Liver (tissue), 9 donors: ENCODE data around the gene NOSIP. TPM values are rescaled to one million over a fixed set of nuclear protein-coding genes. Genes with fewer than 3 reads are reported as not detected.

Experiments used
- DNase-seq: peaks from one replicate; pipeline ENCODE4 v3.0.0-alpha.2; 2017; ENCODE audit warnings: low spot score
- H3K27ac ChIP-seq, 2 donors: one replicate each; pipeline ENCODE4 v1.7.0; 2013; ENCODE audit warnings: inconsistent platforms in 2 of 2, low read length in 2 of 2, control low read depth in 1 of 2, low read depth in 1 of 2, mild to moderate bottlenecking in 1 of 2
- H3K27me3 ChIP-seq, 4 donors: one replicate each; pipeline versions ENCODE4 v1.6.1 to v1.7.0; 2013; ENCODE audit warnings: low read length in 3 of 4, inconsistent platforms in 1 of 4, mild to moderate bottlenecking in 1 of 4, moderate library complexity in 1 of 4; ENCODE audit not compliant: control insufficient read depth in 4 of 4, insufficient read depth in 4 of 4
- H3K36me3 ChIP-seq, 4 donors: one replicate each; pipeline versions ENCODE4 v1.6.1 to v1.7.0; 2013; ENCODE audit warnings: low read length in 3 of 4, mild to moderate bottlenecking in 3 of 4, low read depth in 1 of 4, moderate library complexity in 1 of 4; ENCODE audit not compliant: control insufficient read depth in 4 of 4, insufficient read depth in 3 of 4
- H3K4me1 ChIP-seq, 4 donors: one replicate each; pipeline versions ENCODE4 v1.6.1 to v1.7.0; 2013; ENCODE audit warnings: low read length in 3 of 4, mild to moderate bottlenecking in 3 of 4, moderate library complexity in 1 of 4; ENCODE audit not compliant: control insufficient read depth in 4 of 4, insufficient read depth in 4 of 4
- H3K4me3 ChIP-seq, 3 donors: one replicate each; pipeline versions ENCODE4 v1.6.1 to v1.7.0; 2013; ENCODE audit warnings: low read length in 3 of 3, control low read depth in 1 of 3, low read depth in 1 of 3, mild to moderate bottlenecking in 1 of 3
- H3K9ac ChIP-seq, 2 donors: one replicate each; pipeline ENCODE4 v1.7.0; 2013; ENCODE audit warnings: low read length in 2 of 2, mild to moderate bottlenecking in 2 of 2, moderate library complexity in 2 of 2, control low read depth in 1 of 2, low read depth in 1 of 2
- H3K9me3 ChIP-seq, 4 donors: one replicate each; pipeline versions ENCODE4 v1.6.1 to v1.7.0; 2013; ENCODE audit warnings: low read length in 3 of 4; ENCODE audit not compliant: control insufficient read depth in 4 of 4
- FOXA2 ChIP-seq: IDR thresholded peaks from 2 replicates; pipeline ENCODE4 v1.6.1; 2016; ENCODE audit warnings: antibody characterized with exemption
- GABPA ChIP-seq, 2 donors: IDR thresholded peaks in 1 of 2; conservative IDR thresholded peaks in 1 of 2; 2 replicates each; pipeline ENCODE4 v1.6.1; 2016; ENCODE audit warnings: antibody characterized with exemption in 2 of 2, mild to moderate bottlenecking in 1 of 2, moderate library complexity in 1 of 2
- HNF4A ChIP-seq, 2 donors: conservative IDR thresholded peaks; 2 replicates each; pipeline ENCODE4 v1.6.1; 2016; ENCODE audit warnings: antibody characterized with exemption in 2 of 2, mild to moderate bottlenecking in 2 of 2
- HNF4G ChIP-seq: IDR thresholded peaks from 2 replicates; pipeline ENCODE4 v1.6.1; 2016; ENCODE audit warnings: antibody characterized with exemption
- WGBS: extraction: QIAGEN DNeasy Blood & Tissue Kit; methylation state at CpG from one replicate; pipeline ENCODE4 v1.1.7; 2013; 5-methylcytosine and 5-hydroxymethylcytosine counted together
- polyA plus RNA-seq, 2 donors: library from polyadenylated mRNA; stranded (reverse) in 1 of 2; unstranded in 1 of 2; fragments of 200-250 nt in 1 of 2; fragments of >200 nt in 1 of 2; fragmentation: Nextera tagmentation in 1 of 2; extraction: Ambion mirVana in 1 of 2; gene quantifications; one replicate each; pipeline versions ENCODE4 v1.2.1 to v1.2.3, GENCODE V29; 2013 to 2015
- total RNA-seq, 2 donors: library from RNA; depleted of rRNA; stranded (reverse); fragments of >200 nt; gene quantifications; one replicate each; pipeline ENCODE4 v1.2.3, GENCODE V29; 2014
- TF ChIP-seq, protein P1 (sequence below): IDR thresholded peaks from 2 replicates; pipeline ENCODE4 v1.6.1; 2016; ENCODE audit warnings: antibody characterized with exemption, mild to moderate bottlenecking
- TF ChIP-seq, protein P2 (sequence below): IDR thresholded peaks from 2 replicates; pipeline ENCODE4 v1.6.1; 2016; ENCODE audit warnings: antibody characterized with exemption
- TF ChIP-seq, protein P3 (sequence below): IDR thresholded peaks from 2 replicates; pipeline ENCODE4 v1.6.1; 2016; ENCODE audit warnings: antibody characterized with exemption
- TF ChIP-seq, protein P4 (sequence below): IDR thresholded peaks from 2 replicates; pipeline ENCODE4 v1.6.1; 2016; ENCODE audit warnings: antibody characterized with exemption
- donor health status: healthy.
- donor health status: healthy.
- donor health status: healthy.
- donor health status: healthy.
- donor health status: healthy.

The NOSIP gene
- total and polyA plus RNA-seq, 4 donors: 19.3 to 45.2 (median 30.5) TPM

- TF ChIP-seq, protein P1, sequence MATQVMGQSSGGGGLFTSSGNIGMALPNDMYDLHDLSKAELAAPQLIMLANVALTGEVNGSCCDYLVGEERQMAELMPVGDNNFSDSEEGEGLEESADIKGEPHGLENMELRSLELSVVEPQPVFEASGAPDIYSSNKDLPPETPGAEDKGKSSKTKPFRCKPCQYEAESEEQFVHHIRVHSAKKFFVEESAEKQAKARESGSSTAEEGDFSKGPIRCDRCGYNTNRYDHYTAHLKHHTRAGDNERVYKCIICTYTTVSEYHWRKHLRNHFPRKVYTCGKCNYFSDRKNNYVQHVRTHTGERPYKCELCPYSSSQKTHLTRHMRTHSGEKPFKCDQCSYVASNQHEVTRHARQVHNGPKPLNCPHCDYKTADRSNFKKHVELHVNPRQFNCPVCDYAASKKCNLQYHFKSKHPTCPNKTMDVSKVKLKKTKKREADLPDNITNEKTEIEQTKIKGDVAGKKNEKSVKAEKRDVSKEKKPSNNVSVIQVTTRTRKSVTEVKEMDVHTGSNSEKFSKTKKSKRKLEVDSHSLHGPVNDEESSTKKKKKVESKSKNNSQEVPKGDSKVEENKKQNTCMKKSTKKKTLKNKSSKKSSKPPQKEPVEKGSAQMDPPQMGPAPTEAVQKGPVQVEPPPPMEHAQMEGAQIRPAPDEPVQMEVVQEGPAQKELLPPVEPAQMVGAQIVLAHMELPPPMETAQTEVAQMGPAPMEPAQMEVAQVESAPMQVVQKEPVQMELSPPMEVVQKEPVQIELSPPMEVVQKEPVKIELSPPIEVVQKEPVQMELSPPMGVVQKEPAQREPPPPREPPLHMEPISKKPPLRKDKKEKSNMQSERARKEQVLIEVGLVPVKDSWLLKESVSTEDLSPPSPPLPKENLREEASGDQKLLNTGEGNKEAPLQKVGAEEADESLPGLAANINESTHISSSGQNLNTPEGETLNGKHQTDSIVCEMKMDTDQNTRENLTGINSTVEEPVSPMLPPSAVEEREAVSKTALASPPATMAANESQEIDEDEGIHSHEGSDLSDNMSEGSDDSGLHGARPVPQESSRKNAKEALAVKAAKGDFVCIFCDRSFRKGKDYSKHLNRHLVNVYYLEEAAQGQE: no peak
- TF ChIP-seq, protein P2, sequence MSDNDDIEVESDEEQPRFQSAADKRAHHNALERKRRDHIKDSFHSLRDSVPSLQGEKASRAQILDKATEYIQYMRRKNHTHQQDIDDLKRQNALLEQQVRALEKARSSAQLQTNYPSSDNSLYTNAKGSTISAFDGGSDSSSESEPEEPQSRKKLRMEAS: no peak
- TF ChIP-seq, protein P3, sequence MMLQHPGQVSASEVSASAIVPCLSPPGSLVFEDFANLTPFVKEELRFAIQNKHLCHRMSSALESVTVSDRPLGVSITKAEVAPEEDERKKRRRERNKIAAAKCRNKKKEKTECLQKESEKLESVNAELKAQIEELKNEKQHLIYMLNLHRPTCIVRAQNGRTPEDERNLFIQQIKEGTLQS: no peak
Observed at GRCh38 chr19:49594993-49595818, 14.8 kb upstream of the NOSIP start (continued).

DNA sequence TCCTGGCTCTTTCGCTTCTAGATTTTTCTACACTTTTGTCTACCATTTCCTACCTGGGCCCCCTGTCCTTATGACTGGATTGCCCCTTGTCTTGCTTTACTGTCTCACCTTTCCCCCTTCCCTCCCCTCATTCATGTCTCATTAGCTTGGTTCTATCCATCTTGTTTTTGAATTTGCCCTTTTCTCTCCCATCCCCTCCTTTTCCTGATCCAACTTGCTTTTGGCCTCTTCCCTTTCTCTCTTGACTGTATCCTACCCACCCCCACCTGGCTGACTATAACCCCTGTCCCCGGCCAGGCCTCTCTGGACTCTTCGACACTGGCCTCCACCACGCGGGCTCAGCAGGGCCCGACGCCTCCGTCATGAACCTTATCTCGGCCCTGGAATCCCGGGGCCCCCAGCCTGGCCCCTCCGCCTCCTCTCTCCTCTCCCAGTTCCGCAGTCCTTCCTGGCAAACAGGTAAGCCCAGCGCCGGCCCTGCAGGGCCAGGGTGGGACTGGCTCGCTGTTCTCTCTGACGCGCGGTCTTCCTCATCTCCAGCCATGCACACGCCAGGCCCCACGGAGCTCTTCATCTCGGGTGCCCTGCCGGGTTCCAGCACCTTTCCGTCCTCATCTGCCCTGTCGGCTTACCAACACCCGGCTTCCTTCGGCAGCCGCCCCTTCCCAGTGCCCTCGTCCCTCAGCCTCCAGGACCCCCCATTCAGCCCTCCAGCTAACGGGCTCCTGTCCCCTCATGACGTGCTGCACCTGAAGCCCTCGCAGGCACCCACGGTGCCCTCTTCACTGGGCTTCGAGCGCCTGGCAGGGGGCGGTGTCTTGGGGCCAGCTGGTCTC lies 14.0 kb upstream of the NOSIP start:
- H3K27ac ChIP-seq: no peak overlapping the region
- H3K4me1 ChIP-seq: peaks cover 0 to 21% (median 15%) of the 10 kb centered on the region in 4 donors
- H3K4me3 ChIP-seq: no peak overlapping the region
- no peaks in the 10 kb centered on the region for H3K27me3 ChIP-seq
- no peak for DNase-seq
- no peaks in the 10 kb centered on the region for H3K9me3 ChIP-seq
- H3K36me3 ChIP-seq: peaks cover 5 to 28% (median 12%) of the 10 kb centered on the region in 4 donors
- TF ChIP-seq, protein P4, sequence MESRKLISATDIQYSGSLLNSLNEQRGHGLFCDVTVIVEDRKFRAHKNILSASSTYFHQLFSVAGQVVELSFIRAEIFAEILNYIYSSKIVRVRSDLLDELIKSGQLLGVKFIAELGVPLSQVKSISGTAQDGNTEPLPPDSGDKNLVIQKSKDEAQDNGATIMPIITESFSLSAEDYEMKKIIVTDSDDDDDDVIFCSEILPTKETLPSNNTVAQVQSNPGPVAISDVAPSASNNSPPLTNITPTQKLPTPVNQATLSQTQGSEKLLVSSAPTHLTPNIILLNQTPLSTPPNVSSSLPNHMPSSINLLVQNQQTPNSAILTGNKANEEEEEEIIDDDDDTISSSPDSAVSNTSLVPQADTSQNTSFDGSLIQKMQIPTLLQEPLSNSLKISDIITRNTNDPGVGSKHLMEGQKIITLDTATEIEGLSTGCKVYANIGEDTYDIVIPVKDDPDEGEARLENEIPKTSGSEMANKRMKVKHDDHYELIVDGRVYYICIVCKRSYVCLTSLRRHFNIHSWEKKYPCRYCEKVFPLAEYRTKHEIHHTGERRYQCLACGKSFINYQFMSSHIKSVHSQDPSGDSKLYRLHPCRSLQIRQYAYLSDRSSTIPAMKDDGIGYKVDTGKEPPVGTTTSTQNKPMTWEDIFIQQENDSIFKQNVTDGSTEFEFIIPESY: no peak
- TF ChIP-seq, protein P2: no peak
- no peak for TF ChIP-seq HNF4A (conservative IDR thresholded peaks at IDR 0.05)
- TF ChIP-seq FOXA2: no peak
- no peak for TF ChIP-seq HNF4G
- TF ChIP-seq GABPA (IDR thresholded peaks at IDR 0.05 in 1 of 2, conservative IDR thresholded peaks at IDR 0.05 in 1 of 2): no peak
- 95% methylated on average over 35 of the region's 35 CpGs for WGBS
- no peak overlapping the region for H3K9ac ChIP-seq
